Smooth muscle cell (in vitro differentiated cells): ENCODE results near the gene WDR27. TPM values are rescaled to one million over a fixed set of nuclear protein-coding genes. Genes with fewer than 3 reads are reported as not detected.
"Not testable (repeated sequence)": the region's sequence is repeated elsewhere in the genome, so short reads cannot be mapped to it uniquely, and the experiment has no call there.

ENCODE experiments used
- DNase-seq: peaks from one replicate; lab custom pipeline; 2025; ENCODE audit not compliant: unreplicated experiment; lab: John Stamatoyannopoulos, UW
- H2AFZ ChIP-seq: fragments of 200-600 bp; sonication (generic); 2 replicates; pipeline ENCODE4 v1.6.0; 2016; ENCODE audit warnings: antibody characterized with exemption, low read depth, mild to moderate bottlenecking
- H3F3A ChIP-seq: fragments of 200-600 bp; sonication (generic); 2 replicates; pipeline ENCODE4 v1.6.0; 2017; ENCODE audit warnings: antibody characterized with exemption, low read depth
- H3K27ac ChIP-seq: fragments of 200-600 bp; sonication (generic); 2 replicates; pipeline ENCODE4 v1.5.1; 2016; ENCODE audit warnings: low read depth, mild to moderate bottlenecking
- H3K27me3 ChIP-seq: fragments of 200-600 bp; sonication (generic); 2 replicates; pipeline ENCODE4 v1.6.1; 2016; ENCODE audit warnings: low read depth, mild to moderate bottlenecking
- H3K36me3 ChIP-seq: fragments of 200-600 bp; sonication (generic); 2 replicates; pipeline ENCODE4 v1.5.1; 2016; ENCODE audit warnings: low read depth
- H3K4me1 ChIP-seq: fragments of 200-600 bp; sonication (generic); 2 replicates; pipeline ENCODE4 v1.5.1; 2016; ENCODE audit warnings: low read depth
- H3K4me2 ChIP-seq: fragments of 200-600 bp; sonication (generic); 2 replicates; pipeline ENCODE4 v1.6.0; 2016; ENCODE audit warnings: mild to moderate bottlenecking
- H3K4me3 ChIP-seq: fragments of 200-600 bp; sonication (generic); 2 replicates; pipeline ENCODE4 v1.5.1; 2016; ENCODE audit warnings: mild to moderate bottlenecking
- H3K79me2 ChIP-seq: fragments of 200-600 bp; sonication (generic); 2 replicates; pipeline ENCODE4 v1.6.0; 2016; ENCODE audit warnings: low read depth, mild to moderate bottlenecking
- H3K9ac ChIP-seq: fragments of 200-600 bp; sonication (generic); 2 replicates; pipeline ENCODE4 v1.6.0; 2016; ENCODE audit warnings: low read depth
- H3K9me3 ChIP-seq: fragments of 200-600 bp; sonication (generic); replicated peaks from 2 replicates; pipeline ENCODE4 v1.5.1; 2016; ENCODE audit warnings: low read depth
- H4K20me1 ChIP-seq: fragments of 200-600 bp; sonication (generic); 2 replicates; pipeline ENCODE4 v1.6.0; 2016; ENCODE audit warnings: low read depth
- CTCF ChIP-seq: fragments of 200-600 bp; sonication (generic); IDR thresholded peaks from 2 replicates; pipeline ENCODE4 v1.5.1; 2017; ENCODE audit warnings: borderline replicate concordance, mild to moderate bottlenecking, antibody characterized with exemption; ENCODE audit not compliant: insufficient read depth, poor library complexity, severe bottlenecking
- WGBS: methylation state at CpG from one replicate; pipeline ENCODE4 v1.1.7; 2016; ENCODE audit warnings: low lambda C conversion rate; 5-methylcytosine and 5-hydroxymethylcytosine counted together
- polyA plus RNA-seq: library from polyadenylated mRNA; unstranded; fragments of >200 nt; fragmentation: Nextera tagmentation; extraction: Ambion mirVana; gene quantifications from 2 replicates; pipeline ENCODE4 v1.2.1, GENCODE V29; 2016
- total RNA-seq: library from RNA; depleted of rRNA; stranded (reverse); fragments of >200 nt; gene quantifications from 2 replicates; pipeline ENCODE4 v1.2.3, GENCODE V29; 2014

Gene WDR27
- total and polyA plus RNA-seq, 2 experiments from 2014 or later: 26.0 to 47.0 TPM

GRCh38 chr6:169701311-169701953 lies 397 bp downstream of the WDR27 start:
- H4K20me1 ChIP-seq: peaks cover 17% of the 10 kb centered on the region
- H3K9ac ChIP-seq: peak overlapping the region; percentile 97
- H3K9me3 ChIP-seq: no peaks in the 10 kb centered on the region
- H3K4me1 ChIP-seq: peaks cover 34% of the 10 kb centered on the region
- WGBS: 1% methylated on average over 53 of the region's 54 CpGs
- peaks cover 34% of the 10 kb centered on the region for H3K79me2 ChIP-seq
- peak overlapping the region; percentile 95 for H3K4me2 ChIP-seq
- DNase-seq: no peak
- no peaks in the 10 kb centered on the region for H3K27me3 ChIP-seq
- H3K4me3 ChIP-seq: peak overlapping the region; percentile 84
- H3K36me3 ChIP-seq: no peaks in the 10 kb centered on the region
- H3F3A ChIP-seq: peaks cover 13% of the 10 kb centered on the region
- H2AFZ ChIP-seq: peak overlapping the region; percentile 87
- no peak for TF ChIP-seq CTCF
- peak overlapping the region; percentile 96 for H3K27ac ChIP-seq

- Histone ChIP-seq H3K4me3 (peak overlapping the region; percentile 84), H3K36me3 (no peaks in the 10 kb centered on the region), H3K79me2 (peaks cover 38% of the 10 kb centered on the region), H4K20me1 (peaks cover 17% of the 10 kb centered on the region), H3K27ac (peak overlapping the region; percentile 96), H3K4me1 (peaks cover 34% of the 10 kb centered on the region), H2AFZ (no peak overlapping the region), H3K4me2 (peak overlapping the region; percentile 95), H3K9me3 (no peaks in the 10 kb centered on the region), H3K9ac (peak overlapping the region; percentile 97), H3F3A (peaks cover 13% of the 10 kb centered on the region), H3K27me3 (no peaks in the 10 kb centered on the region)
- TF ChIP-seq CTCF: no peak
- 7% methylated on average over 5 of the region's 5 CpGs for WGBS
- no peak for DNase-seq
These were observed 1.5 kb downstream of the WDR27 start for GRCh38 chr6:169700296-169700695.

GRCh38 chr6:169697115-169697514 lies 4.7 kb downstream of the WDR27 start:
- not testable (repeated sequence) for H3K9ac ChIP-seq, H3K4me2 ChIP-seq, H3K27ac ChIP-seq, H2AFZ ChIP-seq, H3K4me3 ChIP-seq, H3K9me3 ChIP-seq, H3K27me3 ChIP-seq, DNase-seq, H4K20me1 ChIP-seq
- peak; percentile 36 for TF ChIP-seq CTCF
- Histone ChIP-seq H3K79me2 (peaks cover 32% of the 10 kb centered on the region), H3F3A (peaks cover 13% of the 10 kb centered on the region), H3K4me1 (peaks cover 11% of the 10 kb centered on the region), H3K36me3 (peaks cover 10% of the 10 kb centered on the region)
- WGBS: 85% methylated on average over 10 of the region's 10 CpGs

GRCh38 chr6:169695131-169695530 lies 6.7 kb downstream of the WDR27 start:
- 81% methylated on average over 5 of the region's 5 CpGs for WGBS
- no peaks in the 10 kb centered on the region for H4K20me1 ChIP-seq
- H3K36me3 ChIP-seq: peaks cover 10% of the 10 kb centered on the region
- no peaks in the 10 kb centered on the region for H3K27me3 ChIP-seq
- H3K27ac ChIP-seq: no peak overlapping the region
- H3K79me2 ChIP-seq: peaks cover 32% of the 10 kb centered on the region
- H3K9ac ChIP-seq: no peak overlapping the region
- no peak for TF ChIP-seq CTCF
- no peak overlapping the region for H3K4me2 ChIP-seq
- peaks cover 4% of the 10 kb centered on the region for H3K9me3 ChIP-seq
- H3F3A ChIP-seq: peaks cover 2% of the 10 kb centered on the region
- no peak for DNase-seq
- peaks cover under 1% of the 10 kb centered on the region for H3K4me1 ChIP-seq
- no peak overlapping the region for H2AFZ ChIP-seq
- no peak overlapping the region for H3K4me3 ChIP-seq
